ENCODE data around the gene TIMM22.
"Not testable (repeated sequence)": the region's sequence is repeated elsewhere in the genome, so short reads cannot be mapped to it uniquely, and the experiment has no call there.

Gene TIMM22

DNA sequence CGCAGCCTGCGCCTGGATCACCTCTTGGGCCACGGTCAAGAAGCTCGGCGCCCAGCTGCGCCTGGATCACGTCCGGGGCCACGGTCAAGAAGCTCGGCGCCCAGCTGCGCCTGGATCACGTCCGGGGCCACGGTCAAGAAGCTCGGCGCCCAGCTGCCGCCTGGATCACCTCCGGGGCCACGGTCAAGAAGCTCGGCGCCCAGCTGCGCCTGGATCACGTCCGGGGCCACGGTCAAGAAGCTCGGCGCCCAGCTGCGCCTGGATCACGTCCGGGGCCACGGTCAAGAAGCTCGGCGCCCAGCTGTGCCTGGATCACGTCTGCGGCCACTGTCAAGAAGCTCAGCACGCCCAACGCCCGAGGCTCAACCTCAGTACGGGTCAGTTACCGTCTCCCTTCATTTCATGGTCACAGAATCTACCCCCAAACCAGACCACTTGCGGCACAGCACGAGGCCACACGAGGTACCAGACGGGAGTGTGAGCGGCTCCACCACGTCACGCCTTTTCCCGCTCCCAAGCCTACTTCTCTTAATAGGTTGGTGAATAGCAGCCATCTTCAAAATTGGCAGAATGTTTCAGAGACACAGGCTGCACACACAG lies 51.7 kb downstream of the TIMM22 start:
- H3K9me3 ChIP-seq (ENCODE audit: control insufficient read depth, low read depth, low read length); H3K36me3 ChIP-seq (ENCODE audit: control insufficient read depth, low read depth, low read length): not testable (repeated sequence)

DNA sequence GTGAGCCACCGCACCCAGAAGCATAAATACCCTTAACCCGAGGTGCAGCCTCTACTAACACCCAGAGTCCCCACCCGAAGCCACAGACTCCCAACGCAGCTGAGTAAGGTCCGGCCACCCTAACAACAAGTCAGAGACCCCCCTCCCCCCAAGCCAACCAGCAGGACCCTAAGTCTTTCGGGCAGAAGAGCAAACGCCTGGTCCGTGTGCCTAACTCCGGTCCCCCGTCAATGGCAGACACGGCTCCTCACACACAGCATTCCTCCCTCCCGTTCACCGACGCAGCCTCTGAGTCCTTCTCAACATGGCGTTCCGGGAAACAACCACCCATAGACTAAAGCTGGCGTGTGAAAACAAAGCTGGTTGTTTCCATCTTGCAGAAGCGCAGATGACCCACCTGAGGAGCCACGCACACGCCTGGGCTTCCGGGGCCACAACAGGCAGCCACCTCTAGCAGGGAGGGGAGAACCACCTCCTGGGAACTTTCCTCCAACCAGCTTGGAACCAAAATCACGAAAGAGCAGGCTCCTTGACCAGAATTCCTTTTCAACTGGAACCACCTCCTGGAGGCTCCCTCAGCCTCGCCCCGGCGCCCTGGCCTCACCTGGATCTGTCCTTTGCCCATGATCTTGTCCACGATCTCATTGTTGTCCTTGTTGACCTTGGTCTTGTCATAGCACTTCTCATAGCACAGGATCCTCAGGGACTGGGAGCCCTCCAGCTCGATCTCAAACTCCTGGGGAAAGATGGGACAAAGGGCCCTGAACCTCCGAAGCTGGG lies 52.7 kb downstream of the TIMM22 start:
- H3K9ac ChIP-seq (ENCODE audit: low read length): no peak overlapping the region
- no peaks in the 10 kb centered on the region for H3K27me3 ChIP-seq (ENCODE audit: control insufficient read depth, insufficient read depth, low read length)
- H3K4me1 ChIP-seq (ENCODE audit: control insufficient read depth, low read depth, low read length): no peaks in the 10 kb centered on the region
- H3K4me3 ChIP-seq (ENCODE audit: low read length): no peak overlapping the region
- no peaks in the 10 kb centered on the region for H3K36me3 ChIP-seq (ENCODE audit: control insufficient read depth, low read depth, low read length)
- H3K27ac ChIP-seq (ENCODE audit: low read length): no peak overlapping the region
- no peaks in the 10 kb centered on the region for H3K9me3 ChIP-seq (ENCODE audit: control insufficient read depth, low read depth, low read length)

More for the DNA sequence above, 51.7 kb downstream of the TIMM22 start:
- not testable (repeated sequence) for H3K27me3 ChIP-seq (ENCODE audit: control insufficient read depth, insufficient read depth, low read length); H3K4me3 ChIP-seq (ENCODE audit: low read length); H3K4me1 ChIP-seq (ENCODE audit: control insufficient read depth, low read depth, low read length); H3K9ac ChIP-seq (ENCODE audit: low read length); H3K27ac ChIP-seq (ENCODE audit: low read length)

- Histone ChIP-seq H3K27me3 (ENCODE audit: control insufficient read depth, insufficient read depth, low read length) (no peaks in the 10 kb centered on the region), H3K36me3 (ENCODE audit: control insufficient read depth, low read depth, low read length) (no peaks in the 10 kb centered on the region), H3K4me3 (ENCODE audit: low read length) (no peak overlapping the region), H3K9me3 (ENCODE audit: control insufficient read depth, low read depth, low read length) (no peaks in the 10 kb centered on the region), H3K9ac (ENCODE audit: low read length) (no peak overlapping the region), H3K27ac (ENCODE audit: low read length) (no peak overlapping the region), H3K4me1 (ENCODE audit: control insufficient read depth, low read depth, low read length) (no peaks in the 10 kb centered on the region)
Observed at GRCh38 chr17:1050246-1050995, 53.5 kb downstream of the TIMM22 start.

DNA sequence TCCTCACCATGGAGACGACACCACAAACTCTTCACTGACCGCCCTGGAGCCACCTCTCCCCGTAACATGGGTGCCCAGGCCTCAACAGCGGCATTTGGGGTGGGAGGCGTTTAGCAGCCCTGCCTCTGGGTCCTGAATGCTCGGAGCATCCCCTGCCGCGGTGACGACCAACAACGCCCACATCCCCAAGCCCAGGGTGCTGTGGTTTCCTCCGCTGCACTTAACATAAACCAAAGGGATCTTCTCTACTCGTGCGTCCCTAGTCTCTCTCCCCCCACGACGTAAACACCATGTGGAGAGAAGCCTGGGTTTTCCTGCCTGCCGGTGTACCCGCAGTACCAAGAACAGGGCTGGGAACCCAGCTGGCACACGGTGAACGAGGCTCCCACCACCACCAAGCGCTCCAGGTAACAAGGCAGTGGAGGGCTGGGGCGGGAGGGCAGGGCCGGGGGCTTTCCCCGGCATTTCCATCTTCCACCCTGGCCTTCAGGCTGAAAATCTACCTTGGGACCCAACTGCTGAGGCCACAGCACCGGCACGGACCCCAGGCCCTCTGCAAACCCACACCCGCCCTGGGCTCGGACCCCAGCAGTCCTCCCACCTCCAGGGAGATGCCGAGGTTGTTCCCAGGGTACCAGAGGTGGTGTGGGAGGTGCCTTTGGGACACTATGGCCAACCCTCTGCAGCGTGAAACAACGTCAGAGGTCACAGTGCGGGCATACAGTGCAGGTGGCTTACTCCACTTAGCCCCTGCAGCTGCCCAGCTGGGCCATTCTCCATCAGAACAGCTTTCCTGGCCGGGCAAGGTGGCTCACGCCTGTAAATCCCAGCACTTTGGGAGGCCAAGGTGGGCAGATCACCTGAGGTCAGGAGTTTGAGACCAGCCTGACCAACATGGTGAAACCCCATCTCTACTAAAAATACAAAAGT lies 54.3 kb downstream of the TIMM22 start:
- Histone ChIP-seq H3K27me3 (ENCODE audit: control insufficient read depth, insufficient read depth, low read length) (no peaks in the 10 kb centered on the region), H3K4me1 (ENCODE audit: control insufficient read depth, low read depth, low read length) (no peaks in the 10 kb centered on the region), H3K4me3 (ENCODE audit: low read length) (no peak overlapping the region), H3K9ac (ENCODE audit: low read length) (no peak overlapping the region), H3K27ac (ENCODE audit: low read length) (no peak overlapping the region), H3K36me3 (ENCODE audit: control insufficient read depth, low read depth, low read length) (no peaks in the 10 kb centered on the region), H3K9me3 (ENCODE audit: control insufficient read depth, low read depth, low read length) (no peaks in the 10 kb centered on the region)
